HCT116 (cell line): ENCODE measurements around the gene CFAP77. TPM values are rescaled to one million over a fixed set of nuclear protein-coding genes. Genes with fewer than 3 reads are reported as not detected.
A peak's percentile ranks its signal among the peaks of the same experiment; 100 is the strongest.

ENCODE experiments used
- ATAC-seq: fragments of 200-7000 bp; cut with Tn5 transposase; 2 replicates; pipeline ENCODE4 v1.9.1; 2020; ENCODE audit warnings: mild to moderate bottlenecking, moderate library complexity
- BruUV-seq: library from RNA; stranded (reverse); fragments of 400-500 nt; replicated peaks from 2 replicates; lab custom pipeline; 2021; lab: Mats Ljungman, UMichigan
- CTCF ChIA-PET: fragments of 300-600 bp; sonication (Branson Sonifier 250); formaldehyde crosslinking; loops from one replicate; lab custom pipeline; 2021; ENCODE audit warnings: antibody characterized with exemption; lab: Charles Lee
- POLR2A ChIA-PET: fragments of 300-600, 350-600 bp; sonication (Branson Sonifier 250); formaldehyde crosslinking; loops from one replicate; lab custom pipeline; 2021; ENCODE audit warnings: antibody characterized with exemption; lab: Charles Lee
- RAD21 ChIA-PET, 2 experiments: fragments of 300-600 bp; sonication (Branson Sonifier 250); formaldehyde crosslinking; loops; one replicate each; lab custom pipeline; 2023; ENCODE audit warnings: low total read pairs in 2 of 2; ENCODE audit not compliant: uncharacterized antibody in 2 of 2, unreplicated experiment in 2 of 2, low non-redundant PET in 1 of 2; lab: Charles Lee
- DNase-seq: peaks from one replicate; pipeline ENCODE4 v3.0.0-alpha.2; 2010; ENCODE audit warnings: low read depth, low spot score
- H2AFZ ChIP-seq: fragments of 200-600 bp; shearing (Covaris generic), sonication (generic); 2 replicates; pipeline ENCODE4 v1.6.1; 2017; ENCODE audit warnings: low read depth, mixed run types, mixed read lengths, antibody characterized with exemption, low read length; ENCODE audit not compliant: poor library complexity, severe bottlenecking
- H3K27ac ChIP-seq: 2 replicates; pipeline ENCODE4 v1.5.1; 2012; ENCODE audit warnings: low read depth, low read length
- H3K27me3 ChIP-seq: fragments of 200-600 bp; sonication (generic); 2 replicates; pipeline ENCODE4 v1.6.1; 2016; ENCODE audit warnings: mixed run types, low read length, mixed read lengths; ENCODE audit not compliant: insufficient read depth
- H3K36me3 ChIP-seq, 2 experiments: fragments of 200-500 bp in 1 of 2; fragments of 200-600 bp in 1 of 2; sonication (Bioruptor generic) in 1 of 2; sonication (generic) in 1 of 2; 2 replicates each; pipeline versions ENCODE4 v1.5.1 to v1.6.1; 2014 to 2016; ENCODE audit warnings: low read length in 2 of 2, inconsistent platforms in 1 of 2, mixed read lengths in 1 of 2, mixed run types in 1 of 2; ENCODE audit not compliant: insufficient read depth in 2 of 2, control insufficient read depth in 1 of 2
- H3K4me1 ChIP-seq, 2 experiments: fragments of 200-600 bp in 1 of 2; sonication (generic) in 1 of 2; 2 replicates each; pipeline versions ENCODE4 v1.5.1 to v1.6.1; 2012 to 2017; ENCODE audit warnings: low read length in 2 of 2, inconsistent platforms in 1 of 2, mild to moderate bottlenecking in 1 of 2, mixed read lengths in 1 of 2, mixed run types in 1 of 2, moderate library complexity in 1 of 2; ENCODE audit not compliant: insufficient read depth in 2 of 2, control insufficient read depth in 1 of 2
- H3K4me2 ChIP-seq: fragments of 200-600 bp; sonication (generic); 2 replicates; pipeline ENCODE4 v1.6.1; 2017; ENCODE audit warnings: mixed run types, low read length, mixed read lengths
- H3K4me3 ChIP-seq, 2 experiments: fragments of 200-600 bp in 1 of 2; sonication (generic) in 1 of 2; replicated peaks in 1 of 2; 2 replicates each; pipeline ENCODE4 v1.5.1; 2011 to 2016; ENCODE audit warnings: low read length in 2 of 2, control low read depth in 1 of 2, low read depth in 1 of 2, mild to moderate bottlenecking in 1 of 2, mixed read lengths in 1 of 2, mixed run types in 1 of 2
- H3K79me2 ChIP-seq: fragments of 200-600 bp; sonication (generic); 2 replicates; pipeline ENCODE4 v1.6.1; 2017; ENCODE audit warnings: mild to moderate bottlenecking, mixed run types, low read length, moderate library complexity, mixed read lengths; ENCODE audit not compliant: insufficient read depth
- H3K9ac ChIP-seq: fragments of 200-600 bp; sonication (generic); 2 replicates; pipeline ENCODE4 v1.6.1; 2016; ENCODE audit warnings: low read length, mixed read lengths
- H3K9me2 ChIP-seq: fragments of 200-600 bp; sonication (generic), shearing (Covaris generic); 2 replicates; pipeline ENCODE4 v1.6.1; 2017; ENCODE audit warnings: mixed run types, mild to moderate bottlenecking, moderate library complexity; ENCODE audit not compliant: insufficient read depth
- H3K9me3 ChIP-seq, 2 experiments: fragments of 200-500 bp in 1 of 2; fragments of 200-600 bp in 1 of 2; sonication (Bioruptor generic) in 1 of 2; sonication (generic) in 1 of 2; 2 replicates each; pipeline ENCODE4 v1.6.1; 2014 to 2017; ENCODE audit warnings: low read length in 2 of 2, mixed read lengths in 2 of 2, inconsistent platforms in 1 of 2, low read depth in 1 of 2, mild to moderate bottlenecking in 1 of 2, mixed run types in 1 of 2, moderate library complexity in 1 of 2; ENCODE audit not compliant: control insufficient read depth in 1 of 2, insufficient read depth in 1 of 2
- H4K20me1 ChIP-seq: fragments of 200-600 bp; sonication (generic), shearing (Covaris generic); 2 replicates; pipeline ENCODE4 v1.6.1; 2017; ENCODE audit warnings: mixed run types, mild to moderate bottlenecking, moderate library complexity; ENCODE audit not compliant: insufficient read depth
- ATF3 ChIP-seq: IDR thresholded peaks from 2 replicates; pipeline ENCODE4 v1.6.1; 2012
- CBX3 ChIP-seq: IDR thresholded peaks from 2 replicates; pipeline ENCODE4 v1.6.1; 2012; ENCODE audit warnings: low read depth
- CEBPB ChIP-seq: IDR thresholded peaks from 2 replicates; pipeline ENCODE4 v1.6.1; 2012; ENCODE audit warnings: low read depth
- EGR1 ChIP-seq: IDR thresholded peaks from 2 replicates; pipeline ENCODE4 v1.6.1; 2012; ENCODE audit warnings: low read depth
- ELF1 ChIP-seq: IDR thresholded peaks from 2 replicates; pipeline ENCODE4 v1.6.1; 2012; ENCODE audit warnings: low read depth, borderline replicate concordance
- EZH2 ChIP-seq: fragments of 200-600 bp; sonication (generic); IDR thresholded peaks from 2 replicates; pipeline ENCODE4 v1.6.1; 2017; ENCODE audit warnings: antibody characterized with exemption, mixed run types
- EZH2phosphoT487 ChIP-seq: fragments of 200-600 bp; IDR thresholded peaks from 2 replicates; pipeline ENCODE4 v1.6.1; 2018; ENCODE audit warnings: antibody characterized with exemption, borderline replicate concordance
- FOSL1 ChIP-seq: IDR thresholded peaks from 2 replicates; pipeline ENCODE4 v1.6.1; 2012; ENCODE audit warnings: low read depth
- POLR2A ChIP-seq: IDR thresholded peaks from 2 replicates; pipeline ENCODE4 v1.7.0; 2011; ENCODE audit warnings: borderline replicate concordance; ENCODE audit not compliant: insufficient read depth, insufficient read length; ENCODE audit errors: extremely low read depth
- POLR2AphosphoS5 ChIP-seq: IDR thresholded peaks from 2 replicates; pipeline ENCODE4 v1.6.1; 2011; ENCODE audit warnings: mild to moderate bottlenecking, low read depth, low read length, moderate library complexity
- SP1 ChIP-seq: IDR thresholded peaks from 2 replicates; pipeline ENCODE4 v1.6.1; 2012; ENCODE audit warnings: low read depth
- SRF ChIP-seq: IDR thresholded peaks from 2 replicates; pipeline ENCODE4 v1.6.1; 2012; ENCODE audit warnings: low read depth
- TCF7L2 ChIP-seq: IDR thresholded peaks from 2 replicates; pipeline ENCODE4 v1.7.0; 2011; ENCODE audit warnings: borderline replicate concordance, inconsistent platforms; ENCODE audit not compliant: insufficient read depth, insufficient read length; ENCODE audit errors: extremely low read depth
- YY1 ChIP-seq: IDR thresholded peaks from 2 replicates; pipeline ENCODE4 v1.6.1; 2011; ENCODE audit warnings: low read length, low read depth, moderate library complexity, mild to moderate bottlenecking; ENCODE audit not compliant: insufficient replicate concordance; ENCODE audit errors: extremely low read depth
- ZBTB33 ChIP-seq: IDR thresholded peaks from 2 replicates; pipeline ENCODE4 v1.6.1; 2011; ENCODE audit warnings: mild to moderate bottlenecking, low read length, moderate library complexity; ENCODE audit not compliant: insufficient replicate concordance; ENCODE audit errors: extremely low read depth
- ZFX ChIP-seq: fragments of 450-650 bp; IDR thresholded peaks from 2 replicates; pipeline ENCODE4 v1.6.1; 2017
- ZNF274 ChIP-seq: fragments of 200-500 bp; sonication (Bioruptor generic); IDR thresholded peaks from 2 replicates; pipeline ENCODE4 v1.6.1; 2014; ENCODE audit warnings: mild to moderate bottlenecking, low read depth, low read length, inconsistent platforms
- intact Hi-C: fragments of 100-400 bp; cut with micrococcal nuclease; formaldehyde crosslinking; loops from 2 replicates; pipeline ENCODE4 v1.10.0; 2022
- total RNA-seq: library from RNA; stranded (reverse); gene quantifications from one replicate; pipeline ENCODE4 v1.2.1, GENCODE V29; 2021; ENCODE audit not compliant: unreplicated experiment

CFAP77 gene
- total RNA-seq, 1 experiment from 2014 or later = 0.98 TPM

DNA sequence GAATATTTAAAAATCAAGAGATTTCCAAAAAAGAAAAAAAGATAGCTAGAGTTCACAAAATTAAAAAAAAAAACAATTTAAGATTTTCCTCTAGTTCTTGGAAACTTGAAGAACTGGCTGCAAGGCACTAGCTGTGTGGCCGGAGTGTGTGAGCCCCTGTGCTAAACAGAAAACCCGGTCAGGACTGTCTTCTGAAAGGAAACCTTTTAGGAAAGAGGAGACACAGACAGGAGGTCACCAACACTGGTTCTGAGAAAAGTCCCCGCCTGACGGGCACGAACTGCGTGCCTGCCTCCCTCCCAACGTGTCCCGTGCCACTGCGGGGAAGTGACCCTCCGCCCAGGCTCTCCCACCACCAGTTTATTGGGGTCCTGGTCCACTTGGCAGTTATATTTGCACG, 18.6 kb upstream of the CFAP77 start (continued):
- no peak for TF ChIP-seq EGR1

DNA sequence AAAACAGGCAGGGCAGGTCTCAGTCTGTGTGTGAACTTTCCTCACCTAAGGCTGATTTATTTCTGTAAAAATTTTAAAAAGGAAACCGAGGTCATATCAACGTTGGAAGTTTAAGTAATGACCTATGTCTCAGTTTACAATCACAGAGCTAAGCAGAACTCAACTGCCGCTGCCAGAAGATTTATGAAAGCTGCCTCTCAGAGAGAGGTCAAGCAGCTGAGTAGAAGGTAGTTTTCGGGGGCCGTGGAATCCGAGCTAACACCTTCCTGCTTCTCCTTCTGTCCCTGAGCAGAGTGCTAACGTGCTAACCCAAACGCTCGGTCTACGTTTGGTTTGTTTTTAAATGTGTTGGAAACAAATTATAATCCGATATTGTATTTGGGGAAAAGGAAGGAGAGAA, 14.5 kb upstream of the CFAP77 start:
- no peaks in the 10 kb centered on the region for H3K9me2 ChIP-seq
- no peak overlapping the region for H3K4me3 ChIP-seq
- no peaks in the 10 kb centered on the region for H3K27me3 ChIP-seq
- no peaks in the 10 kb centered on the region for H4K20me1 ChIP-seq
- no peaks in the 10 kb centered on the region for H3K4me1 ChIP-seq
- CTCF ChIA-PET = no interaction called here
- RAD21 ChIA-PET = no interaction called here
- no peak overlapping the region for H3K27ac ChIP-seq
- POLR2A ChIA-PET = no interaction called here
- H3K9ac ChIP-seq = no peak overlapping the region
- intact Hi-C loops = loop anchor here (5.0 kb wide), 1 partner anchor 633 kb away; no protein-coding TSS in a partner anchor
- no peak for ATAC-seq
- TF ChIP-seq SP1 (no peak), FOSL1 (no peak), CEBPB (no peak), SRF (no peak), ZNF274 (no peak), CBX3 (no peak), EZH2phosphoT487 (no peak), ZFX (no peak), ZBTB33 (no peak), POLR2A (no peak), ATF3 (no peak), ELF1 (no peak), TCF7L2 (no peak), YY1 (no peak), POLR2AphosphoS5 (no peak), EZH2 (no peak), EGR1 (no peak)
- H3K79me2 ChIP-seq = peaks cover 5% of the 10 kb centered on the region; the same call in 1 of the 2 replicates
- no peaks in the 10 kb centered on the region for H3K9me3 ChIP-seq
- BruUV-seq = TSS peak; percentile 7
- no peak overlapping the region for H3K4me2 ChIP-seq
- peaks cover 49 to 51% of the 10 kb centered on the region in 2 experiments for H3K36me3 ChIP-seq
- no peak overlapping the region for H2AFZ ChIP-seq
- no peak for DNase-seq
